ENCODE results near the gene PRSS27.

The PRSS27 gene

GRCh38 chr16:2749476-2749875 is 29.5 kb upstream of the PRSS27 start:
- TF ChIP-seq CTCF (IDR thresholded peaks at IDR 0.05): no peak

DNA sequence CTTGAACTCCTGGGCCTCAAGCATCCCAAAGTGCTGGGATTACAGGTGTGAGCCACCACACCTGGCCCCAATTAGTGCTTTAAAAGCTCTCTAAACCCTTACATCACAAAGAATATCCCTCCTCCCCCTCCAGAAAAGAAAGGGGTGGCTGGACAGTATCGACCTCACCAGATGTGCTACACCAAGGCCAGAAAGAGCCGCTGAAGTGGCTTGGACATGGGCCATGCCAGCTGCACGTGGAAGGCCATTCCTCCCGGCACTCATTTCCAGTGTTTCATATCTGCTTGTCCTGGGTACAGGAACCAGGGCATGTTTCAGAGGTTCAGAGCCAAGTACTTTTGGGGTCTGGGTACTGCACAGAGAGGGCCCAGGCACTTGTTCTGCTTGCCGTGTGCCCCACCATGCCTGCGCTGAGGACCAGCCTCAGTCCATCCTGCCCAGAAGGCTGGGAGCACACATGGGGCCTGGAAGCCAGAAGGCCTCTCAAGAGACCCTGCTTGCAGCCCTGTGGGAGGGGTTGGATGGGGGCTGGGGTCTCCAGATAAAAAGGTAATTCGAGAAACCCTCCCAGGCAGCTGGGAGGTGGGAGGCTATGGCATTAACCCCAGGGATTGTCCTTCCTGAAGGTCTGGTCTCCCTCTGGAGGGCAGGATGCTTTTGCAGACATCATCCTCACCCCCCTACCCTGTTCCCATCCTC is 28.9 kb upstream of the PRSS27 start:
- TF ChIP-seq CTCF (IDR thresholded peaks at IDR 0.05): no peak

- TF ChIP-seq CTCF (IDR thresholded peaks at IDR 0.05): no peak
Measured at GRCh38 chr16:2745961-2746360, 25.9 kb upstream of the PRSS27 start.

DNA sequence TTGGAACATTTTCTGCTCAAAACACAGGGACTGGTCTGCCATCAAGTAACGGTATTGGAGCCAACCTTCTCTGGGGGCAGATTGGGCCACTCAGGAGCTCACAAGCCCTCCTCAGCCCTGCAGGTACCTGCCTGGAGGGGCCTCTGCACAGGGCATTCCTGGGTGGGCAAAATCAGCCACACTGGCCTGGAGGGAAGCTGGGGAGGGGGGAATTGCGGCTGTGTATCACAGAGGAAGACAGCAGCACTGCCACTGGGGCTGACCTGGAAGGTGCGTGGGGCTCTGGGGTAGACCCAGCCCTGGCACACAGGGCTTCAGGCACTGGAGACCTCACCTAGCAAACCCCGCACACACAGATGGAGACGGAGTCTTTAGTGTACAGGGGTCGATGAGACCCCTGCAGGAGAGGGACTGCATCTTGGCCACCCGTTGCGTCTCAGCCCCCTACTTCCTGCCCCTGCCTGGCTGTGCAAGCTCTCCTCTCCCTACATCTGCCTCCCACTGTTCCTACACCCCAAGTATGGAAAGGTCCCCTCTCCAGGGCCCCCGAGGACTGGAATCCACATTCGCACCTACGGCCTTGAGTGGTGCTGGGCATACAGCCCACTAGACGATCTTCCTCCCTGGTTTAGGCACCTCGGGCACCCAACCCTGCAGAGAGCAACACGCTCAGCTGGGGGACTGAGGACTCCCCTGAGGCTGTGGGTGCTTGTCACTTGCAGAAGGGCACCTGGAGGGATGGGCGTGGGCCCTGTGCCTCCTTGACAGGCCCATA is 25.3 kb upstream of the PRSS27 start:
- no peak for TF ChIP-seq CTCF (IDR thresholded peaks at IDR 0.05)

DNA sequence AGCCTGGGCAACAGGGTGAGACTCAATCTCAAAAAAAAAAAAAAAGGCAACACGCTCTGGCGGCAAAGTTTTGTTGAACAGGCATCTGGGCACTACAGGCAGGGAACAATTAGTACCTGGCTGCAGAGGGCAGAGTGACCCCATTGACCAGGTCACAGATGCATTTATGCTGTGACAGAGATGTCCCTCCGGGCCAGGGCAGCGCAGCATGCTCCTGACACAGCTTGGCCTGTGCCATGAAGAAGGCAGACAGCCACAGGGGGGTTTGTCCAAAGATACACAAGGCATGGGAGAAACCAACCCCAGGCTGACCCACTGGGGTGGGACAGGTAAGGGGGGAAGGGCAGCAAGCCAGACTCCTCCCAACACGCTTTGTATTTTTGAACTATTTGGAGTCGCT is 24.7 kb upstream of the PRSS27 start:
- no peak for TF ChIP-seq CTCF (IDR thresholded peaks at IDR 0.05)

DNA sequence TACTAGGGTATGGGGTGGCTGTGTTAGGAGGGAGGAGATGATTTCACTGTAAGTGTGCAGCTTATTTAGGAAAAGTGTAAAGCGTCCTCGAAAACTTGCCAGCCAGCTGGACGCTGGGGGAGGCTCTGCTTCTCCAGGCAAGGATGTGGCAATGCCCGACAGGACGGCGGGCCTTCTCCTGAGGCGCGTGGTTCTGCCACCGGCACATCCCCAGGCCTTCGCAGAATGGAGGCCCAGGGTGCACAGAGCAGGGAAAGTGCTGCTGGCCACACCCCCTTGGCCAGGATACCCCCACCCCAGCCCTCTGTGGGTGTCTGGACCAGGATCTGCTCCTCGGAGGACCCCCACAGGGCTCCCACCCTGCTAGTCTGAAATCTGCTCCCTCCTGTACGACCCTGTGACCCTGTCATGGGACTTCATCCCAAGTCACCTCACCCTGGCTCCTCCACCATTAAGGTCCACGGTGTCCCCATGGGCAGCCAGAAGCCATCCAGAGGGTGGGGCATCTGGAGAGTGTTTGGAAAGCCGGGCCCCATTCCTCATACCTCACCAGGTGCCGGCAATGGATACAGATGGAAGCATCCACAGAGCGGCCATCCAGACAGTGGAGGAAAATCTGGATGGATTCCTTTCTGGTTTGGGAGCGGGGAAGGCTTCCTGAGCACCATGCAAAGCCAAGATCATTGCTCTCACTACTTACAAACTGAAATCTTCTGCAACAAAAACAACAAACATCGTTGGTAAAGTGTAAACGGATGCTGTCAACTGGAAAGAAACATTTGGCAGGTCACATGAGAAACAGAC is 23.2 kb upstream of the PRSS27 start:
- no peak for TF ChIP-seq CTCF (IDR thresholded peaks at IDR 0.05)

DNA sequence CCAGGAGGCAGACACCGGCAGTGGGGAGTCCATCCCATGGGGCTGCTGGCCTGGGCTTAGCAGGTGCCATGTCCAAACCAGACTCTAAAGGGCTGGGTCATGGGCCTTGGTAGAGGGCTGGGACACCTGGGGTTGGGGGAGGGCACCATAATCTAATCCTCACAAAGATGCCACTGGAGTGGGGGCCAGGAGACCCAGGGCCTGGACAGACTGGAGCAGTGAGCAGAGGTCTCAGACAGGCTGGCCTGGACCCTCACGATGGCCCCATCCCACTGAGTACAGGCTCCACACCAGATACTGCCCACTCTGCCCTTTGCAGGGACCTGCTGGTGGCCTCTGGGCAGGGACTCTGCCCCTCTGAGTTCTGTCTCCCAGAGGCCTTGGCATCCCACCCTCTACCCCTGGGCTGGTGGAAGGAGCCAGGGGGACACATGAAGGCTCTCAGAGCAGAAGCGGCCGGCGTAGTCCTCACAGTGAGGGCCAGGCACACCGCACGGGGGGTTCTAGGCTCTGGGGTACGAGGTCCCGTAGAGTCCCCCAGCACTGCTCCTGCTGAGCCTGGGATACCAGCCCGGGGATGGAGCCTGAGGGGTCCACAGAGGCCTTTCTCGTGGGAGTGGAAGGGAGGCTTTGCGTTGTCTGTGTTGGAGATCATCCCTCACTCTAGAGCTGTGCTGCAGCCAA is 22.4 kb upstream of the PRSS27 start:
- no peak for TF ChIP-seq CTCF (IDR thresholded peaks at IDR 0.05)

Data from LNCAP (cell line).